Measurements from ENCODE around the gene PDHB.
"Not testable (repeated sequence)": the region's sequence is repeated elsewhere in the genome, so short reads cannot be mapped to it uniquely, and the experiment has no call there.

Gene PDHB

DNA sequence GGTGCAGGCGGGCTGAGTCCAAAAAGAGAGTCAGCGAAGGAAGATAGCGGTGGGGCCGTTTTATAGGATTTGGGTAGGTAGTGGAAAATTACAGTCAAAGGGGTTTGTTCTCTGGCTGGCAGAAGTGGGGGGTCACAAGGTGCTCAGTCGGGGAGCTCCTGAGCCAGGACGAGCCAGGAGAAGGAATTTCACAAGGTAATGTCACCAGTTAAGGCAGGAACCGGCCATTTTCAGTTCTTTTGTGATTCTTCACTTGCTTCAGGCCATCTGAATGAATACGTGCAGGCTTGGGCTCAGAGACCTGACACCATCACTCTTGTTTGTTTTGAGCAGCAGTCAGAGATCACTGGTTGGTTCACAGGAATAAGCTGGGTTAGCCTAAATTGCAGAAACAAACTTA is 3.6 kb upstream of the PDHB start:
- H3K9ac ChIP-seq (ENCODE audit: low read depth in 1 of 2, low read length in 2 of 2), result not testable (repeated sequence)

DNA sequence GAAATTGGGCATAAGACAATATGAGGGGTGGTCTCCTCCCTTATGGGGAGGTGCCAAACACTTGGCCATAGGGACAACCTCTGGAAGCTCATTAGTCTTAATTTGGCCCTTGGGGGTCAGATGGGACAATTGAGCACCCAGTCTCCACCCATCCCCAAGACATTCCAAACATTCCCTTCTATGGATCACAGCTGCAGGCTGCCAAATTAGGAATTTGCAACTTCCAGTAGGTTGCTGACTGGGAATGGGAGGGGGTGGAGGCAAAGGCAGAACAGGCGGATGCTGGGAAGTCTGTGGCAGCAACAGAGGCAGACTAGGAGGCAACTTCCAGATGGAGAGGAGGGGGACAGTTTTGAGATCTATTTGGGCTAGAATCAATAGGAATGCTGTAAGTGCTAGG is 1.4 kb upstream of the PDHB start:
- Histone ChIP-seq H3K9ac (ENCODE audit: low read depth in 1 of 2, low read length in 2 of 2) (no peak overlapping the region), H3K27me3 (ENCODE audit: control insufficient read depth in 2 of 2, insufficient read depth in 2 of 2, low read length in 2 of 2) (no peaks in the 10 kb centered on the region), H3K4me1 (ENCODE audit: control insufficient read depth in 2 of 2, insufficient read depth in 2 of 2, low read length in 2 of 2) (peaks cover 0 to 10% of the 10 kb centered on the region in 2 donors), H3K4me3 (ENCODE audit: low read length in 2 of 2) (no peak overlapping the region), H3K27ac (ENCODE audit: low read depth in 2 of 2, low read length in 2 of 2) (peak overlapping the region in 1 of 2 donors; percentile 20), H3K9me3 (ENCODE audit: control insufficient read depth in 2 of 2, low read length in 2 of 2) (no peaks in the 10 kb centered on the region), H3K36me3 (ENCODE audit: control insufficient read depth in 2 of 2, insufficient read depth in 2 of 2, low read length in 2 of 2) (peaks cover 17 to 18% of the 10 kb centered on the region in 2 donors)

More for the DNA sequence above, 3.6 kb upstream of the PDHB start:
- H3K4me1 ChIP-seq (ENCODE audit: control insufficient read depth in 2 of 2, insufficient read depth in 2 of 2, low read length in 2 of 2), result peaks cover 0 to 10% of the 10 kb centered on the region in 2 donors
- H3K27me3 ChIP-seq (ENCODE audit: control insufficient read depth in 2 of 2, insufficient read depth in 2 of 2, low read length in 2 of 2); H3K4me3 ChIP-seq (ENCODE audit: low read length in 2 of 2); H3K27ac ChIP-seq (ENCODE audit: low read depth in 2 of 2, low read length in 2 of 2); H3K36me3 ChIP-seq (ENCODE audit: control insufficient read depth in 2 of 2, insufficient read depth in 2 of 2, low read length in 2 of 2); H3K9me3 ChIP-seq (ENCODE audit: control insufficient read depth in 2 of 2, low read length in 2 of 2): not testable (repeated sequence)

DNA sequence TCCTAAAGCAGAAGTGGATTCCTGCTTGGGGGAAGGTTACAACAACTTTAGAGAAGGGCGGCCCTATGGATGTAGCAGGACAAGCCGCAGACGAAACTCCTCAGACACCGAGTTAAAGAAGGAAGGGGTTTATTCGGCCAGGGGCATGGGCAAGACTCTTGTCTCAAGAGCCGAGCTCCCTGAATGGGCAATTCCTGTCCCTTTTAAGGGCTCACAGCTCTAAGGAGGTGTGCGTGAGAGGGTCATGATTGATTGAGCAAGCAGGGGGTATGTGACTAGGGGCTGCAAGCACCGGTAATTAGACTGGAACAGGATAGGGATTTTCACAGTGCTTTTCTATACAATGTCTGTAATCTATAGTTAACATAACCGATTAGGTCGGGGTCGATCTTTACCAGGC is 879 bp upstream of the PDHB start:
- peaks cover 0 to 10% of the 10 kb centered on the region in 2 donors for H3K4me1 ChIP-seq (ENCODE audit: control insufficient read depth in 2 of 2, insufficient read depth in 2 of 2, low read length in 2 of 2)
- peak overlapping the region in 1 of 2 donors; percentile 56 for H3K27ac ChIP-seq (ENCODE audit: low read depth in 2 of 2, low read length in 2 of 2)
- no peaks in the 10 kb centered on the region for H3K27me3 ChIP-seq (ENCODE audit: control insufficient read depth in 2 of 2, insufficient read depth in 2 of 2, low read length in 2 of 2)
- peaks cover 22% of the 10 kb centered on the region in 2 donors for H3K36me3 ChIP-seq (ENCODE audit: control insufficient read depth in 2 of 2, insufficient read depth in 2 of 2, low read length in 2 of 2)
- no peak overlapping the region for H3K9ac ChIP-seq (ENCODE audit: low read depth in 1 of 2, low read length in 2 of 2)
- no peaks in the 10 kb centered on the region for H3K9me3 ChIP-seq (ENCODE audit: control insufficient read depth in 2 of 2, low read length in 2 of 2)
- H3K4me3 ChIP-seq (ENCODE audit: low read length in 2 of 2), result peak overlapping the region in 1 of 2 donors; percentile 76

DNA sequence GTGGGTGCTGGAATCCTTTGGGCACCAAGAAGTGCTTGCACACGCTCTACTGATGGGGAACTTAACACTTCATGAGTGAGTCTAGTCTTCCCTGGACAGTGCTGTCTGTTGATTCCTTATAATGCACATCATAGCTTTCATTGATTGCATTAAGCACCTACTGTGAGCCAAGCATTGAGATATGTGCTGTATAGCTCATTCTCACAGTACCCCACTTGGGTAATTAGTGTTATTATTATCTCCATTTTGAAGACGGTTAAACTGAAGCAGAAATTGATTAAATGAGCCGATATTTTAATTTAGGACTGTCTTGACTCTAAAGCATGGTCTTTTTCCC is 504 bp upstream of the PDHB start:
- peak overlapping the region in 1 of 2 donors; percentile 1 for H3K9ac ChIP-seq (ENCODE audit: low read depth in 1 of 2, low read length in 2 of 2)
- no peaks in the 10 kb centered on the region for H3K27me3 ChIP-seq (ENCODE audit: control insufficient read depth in 2 of 2, insufficient read depth in 2 of 2, low read length in 2 of 2)
- H3K4me1 ChIP-seq (ENCODE audit: control insufficient read depth in 2 of 2, insufficient read depth in 2 of 2, low read length in 2 of 2), result peaks cover 0 to 10% of the 10 kb centered on the region in 2 donors
- H3K4me3 ChIP-seq (ENCODE audit: low read length in 2 of 2), result peak overlapping the region; percentile 7 to 76
- peak overlapping the region; percentile 28 to 56 for H3K27ac ChIP-seq (ENCODE audit: low read depth in 2 of 2, low read length in 2 of 2)
- no peaks in the 10 kb centered on the region for H3K9me3 ChIP-seq (ENCODE audit: control insufficient read depth in 2 of 2, low read length in 2 of 2)
- H3K36me3 ChIP-seq (ENCODE audit: control insufficient read depth in 2 of 2, insufficient read depth in 2 of 2, low read length in 2 of 2), result peaks cover 26% of the 10 kb centered on the region in 2 donors

DNA sequence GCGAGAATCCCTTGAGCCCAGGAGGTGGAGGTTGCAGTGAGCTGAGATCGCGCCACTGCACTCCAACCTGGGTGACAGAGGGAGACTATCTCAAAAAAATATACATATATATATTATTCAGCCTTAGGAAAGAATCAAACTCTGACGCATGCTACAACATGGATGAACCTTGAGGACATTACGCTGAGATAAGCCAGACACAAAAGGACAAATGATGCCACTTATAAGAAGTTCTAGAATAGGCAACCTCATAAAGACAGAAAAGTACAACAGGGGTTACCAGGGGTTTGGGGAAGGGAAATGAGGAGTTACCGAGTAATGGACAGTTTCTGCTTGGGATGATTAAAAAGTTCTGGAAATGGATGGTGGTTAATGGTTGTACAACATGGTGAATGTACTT is 727 bp downstream of the PDHB start:
- Histone ChIP-seq H3K36me3 (ENCODE audit: control insufficient read depth in 2 of 2, insufficient read depth in 2 of 2, low read length in 2 of 2) (peaks cover 35 to 38% of the 10 kb centered on the region in 2 donors), H3K9me3 (ENCODE audit: control insufficient read depth in 2 of 2, low read length in 2 of 2) (no peaks in the 10 kb centered on the region), H3K9ac (ENCODE audit: low read depth in 1 of 2, low read length in 2 of 2) (peak overlapping the region; percentile 53 to 78), H3K4me3 (ENCODE audit: low read length in 2 of 2) (peak overlapping the region; percentile 73 to 86), H3K4me1 (ENCODE audit: control insufficient read depth in 2 of 2, insufficient read depth in 2 of 2, low read length in 2 of 2) (peaks cover 0 to 10% of the 10 kb centered on the region in 2 donors), H3K27me3 (ENCODE audit: control insufficient read depth in 2 of 2, insufficient read depth in 2 of 2, low read length in 2 of 2) (no peaks in the 10 kb centered on the region), H3K27ac (ENCODE audit: low read depth in 2 of 2, low read length in 2 of 2) (peak overlapping the region; percentile 80 to 93)

DNA sequence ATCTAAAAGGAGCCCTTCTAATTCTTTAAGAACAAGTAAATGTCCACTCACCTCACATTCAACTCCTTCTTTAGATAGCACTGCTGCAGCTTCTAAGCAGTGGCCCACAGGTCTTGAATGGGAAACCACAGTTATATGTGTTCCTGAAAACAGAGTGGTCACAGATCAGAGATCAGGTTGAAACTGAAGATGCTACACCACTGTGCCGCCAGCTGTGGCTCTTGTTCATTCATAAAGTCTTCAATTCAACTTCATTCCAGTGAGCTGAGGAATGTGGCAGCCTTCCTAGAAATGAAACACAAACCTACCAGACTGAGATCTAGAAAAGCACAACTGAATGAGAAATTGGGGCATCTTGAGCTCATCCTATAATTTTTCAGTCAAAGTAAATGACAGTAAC is 4.0 kb downstream of the PDHB start:
- H3K27ac ChIP-seq (ENCODE audit: low read depth in 2 of 2, low read length in 2 of 2), result no peak overlapping the region
- H3K9ac ChIP-seq (ENCODE audit: low read depth in 1 of 2, low read length in 2 of 2), result no peak overlapping the region
- peaks cover 0 to 10% of the 10 kb centered on the region in 2 donors for H3K4me1 ChIP-seq (ENCODE audit: control insufficient read depth in 2 of 2, insufficient read depth in 2 of 2, low read length in 2 of 2)
- H3K9me3 ChIP-seq (ENCODE audit: control insufficient read depth in 2 of 2, low read length in 2 of 2), result no peaks in the 10 kb centered on the region
- no peaks in the 10 kb centered on the region for H3K27me3 ChIP-seq (ENCODE audit: control insufficient read depth in 2 of 2, insufficient read depth in 2 of 2, low read length in 2 of 2)
- H3K4me3 ChIP-seq (ENCODE audit: low read length in 2 of 2), result no peak overlapping the region
- peaks cover 55 to 60% of the 10 kb centered on the region in 2 donors for H3K36me3 ChIP-seq (ENCODE audit: control insufficient read depth in 2 of 2, insufficient read depth in 2 of 2, low read length in 2 of 2)

DNA sequence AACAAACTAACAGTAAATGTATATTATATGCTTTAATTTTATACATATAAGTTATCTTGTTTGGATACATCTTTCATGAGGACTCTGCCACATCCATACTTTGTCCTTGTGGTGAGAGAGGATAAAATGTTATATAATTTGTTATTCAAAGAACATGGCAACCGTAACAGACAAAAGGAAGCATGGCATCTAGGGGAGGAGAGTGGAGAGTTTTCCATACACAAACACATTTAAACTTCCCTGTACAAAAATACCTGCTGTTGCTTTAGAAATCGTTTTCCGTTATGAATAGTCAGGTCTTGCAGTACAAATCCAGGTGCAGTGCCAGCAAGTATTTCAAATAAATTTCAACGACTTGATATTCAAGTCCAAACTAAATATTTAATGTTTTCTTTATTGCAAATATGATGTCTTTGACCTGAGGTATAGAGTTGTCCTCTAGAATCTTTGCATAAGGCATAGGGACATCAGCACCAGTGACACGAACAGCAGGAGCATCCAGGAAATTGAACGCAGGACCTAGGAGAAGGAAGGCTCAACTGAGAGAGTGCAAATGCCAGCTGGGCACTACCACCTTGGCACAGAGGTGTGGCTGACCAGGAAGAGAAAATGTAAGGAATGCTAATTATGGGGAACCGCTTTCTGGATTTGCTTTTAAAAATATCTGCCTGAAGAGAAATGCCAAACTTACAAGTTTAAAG is 5.8 kb downstream of the PDHB start:
- H3K4me3 ChIP-seq (ENCODE audit: low read length in 2 of 2), result no peak overlapping the region
- H3K9me3 ChIP-seq (ENCODE audit: control insufficient read depth in 2 of 2, low read length in 2 of 2), result no peaks in the 10 kb centered on the region
- H3K27ac ChIP-seq (ENCODE audit: low read depth in 2 of 2, low read length in 2 of 2), result no peak overlapping the region
- peaks cover 0 to 3% of the 10 kb centered on the region in 2 donors for H3K4me1 ChIP-seq (ENCODE audit: control insufficient read depth in 2 of 2, insufficient read depth in 2 of 2, low read length in 2 of 2)
- H3K27me3 ChIP-seq (ENCODE audit: control insufficient read depth in 2 of 2, insufficient read depth in 2 of 2, low read length in 2 of 2), result no peaks in the 10 kb centered on the region
- H3K36me3 ChIP-seq (ENCODE audit: control insufficient read depth in 2 of 2, insufficient read depth in 2 of 2, low read length in 2 of 2), result peaks cover 67 to 76% of the 10 kb centered on the region in 2 donors
- H3K9ac ChIP-seq (ENCODE audit: low read depth in 1 of 2, low read length in 2 of 2), result no peak overlapping the region

DNA sequence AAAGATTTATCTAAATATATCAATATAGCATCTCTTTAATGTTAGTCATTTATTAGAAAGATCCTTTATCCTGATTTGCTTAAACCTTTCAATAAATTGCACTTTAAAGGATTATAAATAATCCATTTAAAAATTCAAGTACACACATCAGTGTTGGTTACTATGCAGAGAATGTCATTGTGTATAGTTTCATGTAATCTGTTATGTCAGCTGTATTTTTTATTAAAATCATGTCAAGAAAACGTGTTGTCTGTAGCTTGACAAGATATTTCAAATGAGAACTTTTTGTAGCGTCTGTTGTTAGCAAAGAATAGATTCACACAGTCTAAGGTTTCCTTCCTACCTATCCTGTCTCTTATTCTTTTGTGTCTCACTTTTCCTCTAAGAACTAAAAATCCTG is 7.8 kb downstream of the PDHB start:
- no peak overlapping the region for H3K27ac ChIP-seq (ENCODE audit: low read depth in 2 of 2, low read length in 2 of 2)
- H3K27me3 ChIP-seq (ENCODE audit: control insufficient read depth in 2 of 2, insufficient read depth in 2 of 2, low read length in 2 of 2), result no peaks in the 10 kb centered on the region
- no peak overlapping the region for H3K4me3 ChIP-seq (ENCODE audit: low read length in 2 of 2)
- no peaks in the 10 kb centered on the region for H3K9me3 ChIP-seq (ENCODE audit: control insufficient read depth in 2 of 2, low read length in 2 of 2)
- H3K36me3 ChIP-seq (ENCODE audit: control insufficient read depth in 2 of 2, insufficient read depth in 2 of 2, low read length in 2 of 2), result peaks cover 63 to 76% of the 10 kb centered on the region in 2 donors
- no peak overlapping the region for H3K9ac ChIP-seq (ENCODE audit: low read depth in 1 of 2, low read length in 2 of 2)
- H3K4me1 ChIP-seq (ENCODE audit: control insufficient read depth in 2 of 2, insufficient read depth in 2 of 2, low read length in 2 of 2), result no peaks in the 10 kb centered on the region

DNA sequence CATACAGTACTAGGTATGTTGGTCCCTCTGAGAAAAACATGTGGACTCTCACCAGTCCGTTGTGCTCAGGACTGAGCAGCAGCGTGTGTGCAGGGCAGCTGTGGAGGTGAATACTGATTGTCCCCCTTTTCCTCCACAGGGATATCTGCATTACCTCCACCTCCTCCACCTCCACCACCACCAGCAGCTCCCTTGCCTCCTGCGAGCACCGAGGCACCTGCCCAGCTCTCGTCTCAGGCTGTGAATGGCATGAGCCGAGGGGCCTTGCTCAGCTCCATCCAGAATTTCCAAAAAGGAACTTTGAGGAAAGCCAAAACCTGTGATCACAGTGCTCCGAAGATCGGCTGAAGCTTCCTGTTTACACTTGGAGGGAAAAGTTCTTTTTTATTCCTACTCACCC is 9.0 kb downstream of the PDHB start:
- Histone ChIP-seq H3K9me3 (ENCODE audit: control insufficient read depth in 2 of 2, low read length in 2 of 2) (no peaks in the 10 kb centered on the region), H3K27me3 (ENCODE audit: control insufficient read depth in 2 of 2, insufficient read depth in 2 of 2, low read length in 2 of 2) (no peaks in the 10 kb centered on the region), H3K36me3 (ENCODE audit: control insufficient read depth in 2 of 2, insufficient read depth in 2 of 2, low read length in 2 of 2) (peaks cover 51 to 65% of the 10 kb centered on the region in 2 donors), H3K9ac (ENCODE audit: low read depth in 1 of 2, low read length in 2 of 2) (no peak overlapping the region), H3K4me3 (ENCODE audit: low read length in 2 of 2) (no peak overlapping the region), H3K27ac (ENCODE audit: low read depth in 2 of 2, low read length in 2 of 2) (no peak overlapping the region), H3K4me1 (ENCODE audit: control insufficient read depth in 2 of 2, insufficient read depth in 2 of 2, low read length in 2 of 2) (peaks cover 1 to 5% of the 10 kb centered on the region in 2 donors)

DNA sequence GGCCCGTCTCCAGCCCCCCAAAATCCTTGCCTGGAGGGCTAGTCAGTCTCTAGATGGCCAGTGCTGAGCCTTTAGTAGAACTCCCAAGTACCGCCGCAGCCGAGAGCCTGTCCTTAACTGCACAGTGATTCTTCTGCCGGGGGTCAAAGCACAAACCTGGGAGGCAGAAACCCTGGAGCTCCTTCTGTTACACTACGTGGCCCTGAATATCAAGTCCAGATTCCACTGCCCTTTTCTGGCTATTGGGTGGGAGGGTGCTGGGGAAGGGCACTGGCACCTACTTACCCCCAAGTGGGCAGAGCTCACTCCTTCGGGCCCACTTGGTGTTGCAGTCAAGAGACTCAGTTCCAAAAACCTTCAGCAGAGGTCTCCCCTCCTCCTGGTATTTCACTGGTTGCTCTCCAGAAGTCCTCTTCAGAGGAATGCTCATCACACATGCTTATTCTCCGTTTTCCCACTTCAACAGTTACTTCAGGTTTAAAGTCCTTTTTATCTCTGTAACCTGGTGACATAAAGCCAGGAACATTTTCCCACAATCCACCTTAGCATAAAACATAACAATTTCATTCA is 10.8 kb downstream of the PDHB start:
- Histone ChIP-seq H3K9me3 (ENCODE audit: control insufficient read depth in 2 of 2, low read length in 2 of 2) (no peaks in the 10 kb centered on the region), H3K4me1 (ENCODE audit: control insufficient read depth in 2 of 2, insufficient read depth in 2 of 2, low read length in 2 of 2) (peaks cover 7 to 11% of the 10 kb centered on the region in 2 donors), H3K4me3 (ENCODE audit: low read length in 2 of 2) (no peak overlapping the region), H3K27me3 (ENCODE audit: control insufficient read depth in 2 of 2, insufficient read depth in 2 of 2, low read length in 2 of 2) (no peaks in the 10 kb centered on the region), H3K36me3 (ENCODE audit: control insufficient read depth in 2 of 2, insufficient read depth in 2 of 2, low read length in 2 of 2) (peaks cover 37 to 48% of the 10 kb centered on the region in 2 donors), H3K27ac (ENCODE audit: low read depth in 2 of 2, low read length in 2 of 2) (no peak overlapping the region), H3K9ac (ENCODE audit: low read depth in 1 of 2, low read length in 2 of 2) (no peak overlapping the region)

All from mucosa of rectum (tissue), 2 donors.